Mesodermal cell (in vitro differentiated cells): ENCODE results near the gene PTPRH.

Source experiments
- H3K27ac ChIP-seq: 2 replicates; pipeline ENCODE4 v1.7.0; 2013; ENCODE audit warnings: mild to moderate bottlenecking, low read depth, low read length, moderate library complexity; ENCODE audit not compliant: severe bottlenecking
- H3K36me3 ChIP-seq: 2 replicates; pipeline ENCODE4 v1.7.1; 2013; ENCODE audit warnings: mild to moderate bottlenecking, low read length, moderate library complexity; ENCODE audit not compliant: control insufficient read depth, insufficient read depth
- H3K4me1 ChIP-seq: one replicate; pipeline ENCODE4 v1.7.1; 2013; ENCODE audit warnings: mild to moderate bottlenecking, low read length; ENCODE audit not compliant: insufficient read depth, control insufficient read depth, poor library complexity, severe bottlenecking
- H3K4me3 ChIP-seq: 2 replicates; pipeline ENCODE4 v1.7.0; 2013; ENCODE audit warnings: low read length, control low read depth, mild to moderate bottlenecking; ENCODE audit not compliant: insufficient read depth, poor library complexity, severe bottlenecking; ENCODE audit errors: extremely low read depth
- H3K9me3 ChIP-seq: 2 replicates; pipeline ENCODE4 v1.7.1; 2013; ENCODE audit warnings: mild to moderate bottlenecking, low read length, moderate library complexity; ENCODE audit not compliant: control insufficient read depth
- WGBS, 2 experiments: methylation state at CpG; one replicate each; pipeline ENCODE4 v1.1.5; 2013; ENCODE audit warnings: missing lambda C conversion rate in 2 of 2; ENCODE audit not compliant: insufficient coverage in 2 of 2; 5-methylcytosine and 5-hydroxymethylcytosine counted together

Gene PTPRH

GRCh38 chr19:55244004-55244680 lies 34.8 kb upstream of the PTPRH start:
- H3K4me1 ChIP-seq = peaks cover 7% of the 10 kb centered on the region
- H3K27ac ChIP-seq = no peak overlapping the region
- no peak overlapping the region for H3K4me3 ChIP-seq
- 98% methylated on average over 9 to 11 of the region's 12 CpGs for WGBS, 2 experiments
- H3K36me3 ChIP-seq = peaks cover 77% of the 10 kb centered on the region
- H3K9me3 ChIP-seq = no peaks in the 10 kb centered on the region

GRCh38 chr19:55242517-55242916 lies 33.2 kb upstream of the PTPRH start:
- Histone ChIP-seq H3K4me1 (no peaks in the 10 kb centered on the region), H3K27ac (no peak overlapping the region), H3K36me3 (peaks cover 93% of the 10 kb centered on the region), H3K9me3 (no peaks in the 10 kb centered on the region), H3K4me3 (no peak overlapping the region)
- 90 to 92% methylated on average over 6 to 7 of the region's 7 CpGs for WGBS, 2 experiments

DNA sequence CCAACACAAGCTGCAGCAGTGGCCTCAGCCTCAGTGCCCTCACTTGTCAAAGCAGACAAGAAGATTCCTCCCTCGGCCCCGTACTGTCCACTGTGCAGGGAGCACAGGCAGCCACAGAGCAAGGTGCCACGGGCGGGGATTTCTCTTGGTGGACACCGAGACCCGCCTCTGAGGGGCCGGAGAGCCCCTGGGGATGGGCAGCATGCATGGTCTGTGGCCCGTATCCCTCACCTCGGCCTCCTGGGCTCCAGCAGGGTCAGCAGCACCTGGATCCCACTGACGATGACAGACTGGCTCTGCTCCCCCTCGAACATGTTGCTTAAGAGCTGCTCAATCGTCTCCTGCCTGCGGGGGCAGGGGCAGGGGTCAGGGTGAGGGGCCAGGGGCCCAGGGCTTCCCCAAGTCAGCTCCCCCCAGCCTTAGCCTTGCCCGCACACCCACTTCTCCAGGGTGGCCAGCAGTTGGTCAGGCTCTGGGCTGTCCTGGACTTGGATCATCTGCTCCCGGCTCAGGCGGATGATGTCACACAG lies 32.7 kb upstream of the PTPRH start:
- Histone ChIP-seq H3K9me3 (no peaks in the 10 kb centered on the region), H3K4me1 (no peaks in the 10 kb centered on the region), H3K4me3 (no peak overlapping the region), H3K27ac (no peak overlapping the region), H3K36me3 (peaks cover 94% of the 10 kb centered on the region)
- WGBS, 2 experiments = 93 to 99% methylated on average over 10 to 16 of the region's 16 CpGs

GRCh38 chr19:55241143-55241934 lies 32.0 kb upstream of the PTPRH start:
- WGBS, 2 experiments = 97 to 98% methylated on average over 26 to 33 of the region's 37 CpGs
- peaks cover 94% of the 10 kb centered on the region for H3K36me3 ChIP-seq

DNA sequence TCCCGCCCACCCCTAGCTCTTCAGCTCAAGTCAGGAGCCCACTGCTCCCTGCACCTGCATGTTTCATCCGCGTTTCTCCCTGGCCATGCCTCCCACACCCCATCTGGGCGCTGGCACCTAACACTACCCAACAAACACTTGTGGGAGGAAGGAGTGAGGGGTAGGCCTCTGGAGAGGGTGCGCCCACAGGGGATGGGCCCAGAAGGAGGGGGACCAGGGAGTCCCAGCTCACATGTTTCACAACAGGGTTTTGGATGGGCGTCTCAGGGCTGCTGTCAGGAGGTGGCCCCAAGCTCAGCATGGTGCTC lies 31.4 kb upstream of the PTPRH start:
- peaks cover 94% of the 10 kb centered on the region for H3K36me3 ChIP-seq
- H3K27ac ChIP-seq = no peak overlapping the region
- H3K9me3 ChIP-seq = no peaks in the 10 kb centered on the region
- no peaks in the 10 kb centered on the region for H3K4me1 ChIP-seq
- WGBS, 2 experiments = 97 to 100% methylated on average over 2 to 3 of the region's 6 CpGs
- H3K4me3 ChIP-seq = no peak overlapping the region

More at GRCh38 chr19:55241143-55241934, 32.0 kb upstream of the PTPRH start:
- no peak overlapping the region for H3K4me3 ChIP-seq
- no peaks in the 10 kb centered on the region for H3K4me1 ChIP-seq
- H3K27ac ChIP-seq = no peak overlapping the region
- H3K9me3 ChIP-seq = no peaks in the 10 kb centered on the region

DNA sequence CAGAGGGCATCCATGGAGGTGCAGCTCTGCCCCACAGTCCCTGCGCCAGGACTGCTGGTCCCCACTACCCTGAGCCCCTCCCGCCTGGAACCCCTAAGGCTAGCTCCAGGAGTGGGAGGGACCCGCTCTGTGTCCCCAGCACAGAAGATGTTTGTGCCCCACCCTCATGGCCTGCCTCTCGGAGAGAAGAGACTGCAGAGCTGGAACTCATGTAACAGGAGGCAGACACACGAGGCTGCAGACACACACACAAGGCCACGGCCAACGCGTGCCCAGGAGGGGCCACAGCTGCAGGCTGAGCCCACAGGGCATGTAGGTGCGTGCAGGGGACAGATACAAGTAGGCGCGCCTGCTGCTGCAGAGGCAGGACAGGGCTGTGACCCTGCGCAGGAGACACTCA lies 29.7 kb upstream of the PTPRH start:
- WGBS, 2 experiments = 96 to 98% methylated on average over 11 to 12 of the region's 12 CpGs
- no peaks in the 10 kb centered on the region for H3K9me3 ChIP-seq
- H3K36me3 ChIP-seq = peaks cover 91% of the 10 kb centered on the region
- H3K27ac ChIP-seq = no peak overlapping the region
- H3K4me1 ChIP-seq = no peaks in the 10 kb centered on the region
- H3K4me3 ChIP-seq = no peak overlapping the region

GRCh38 chr19:55238030-55238429 lies 28.7 kb upstream of the PTPRH start:
- no peak overlapping the region for H3K27ac ChIP-seq
- WGBS, 2 experiments = 96 to 99% methylated on average over 8 of the region's 8 CpGs
- no peaks in the 10 kb centered on the region for H3K4me1 ChIP-seq
- H3K4me3 ChIP-seq = no peak overlapping the region
- H3K9me3 ChIP-seq = no peaks in the 10 kb centered on the region
- peaks cover 92% of the 10 kb centered on the region for H3K36me3 ChIP-seq

DNA sequence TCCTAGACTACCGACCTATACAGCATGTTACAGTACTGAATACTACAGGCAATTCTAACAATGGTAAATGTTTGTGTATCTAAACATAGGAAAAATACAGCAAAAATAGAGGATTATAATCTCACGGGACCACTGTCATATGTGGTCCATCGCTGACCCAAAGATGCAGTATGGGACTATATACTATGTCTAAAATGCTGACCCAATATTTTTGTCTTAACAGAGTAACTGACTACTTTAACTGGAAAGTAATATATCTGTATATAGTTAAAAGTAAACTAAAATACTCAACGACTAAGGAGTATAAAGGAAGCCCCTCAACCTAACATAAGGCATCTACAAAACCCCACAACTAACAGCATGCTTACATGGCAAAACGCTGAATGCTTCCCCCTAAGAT lies 23.7 kb upstream of the PTPRH start:
- Histone ChIP-seq H3K27ac (no peak overlapping the region), H3K4me1 (no peaks in the 10 kb centered on the region), H3K9me3 (no peaks in the 10 kb centered on the region), H3K36me3 (peaks cover 84% of the 10 kb centered on the region), H3K4me3 (no peak overlapping the region)
- 80% methylated on average over 2 of the region's 5 CpGs; no CpG with 5 or more reads in 1 of the 2 experiments for WGBS, 2 experiments

- no peaks in the 10 kb centered on the region for H3K4me1 ChIP-seq
- no peaks in the 10 kb centered on the region for H3K9me3 ChIP-seq
- WGBS, 2 experiments = 93 to 95% methylated on average over 4 to 12 of the region's 12 CpGs
- H3K36me3 ChIP-seq = peaks cover 78% of the 10 kb centered on the region
- no peak overlapping the region for H3K27ac ChIP-seq
- no peak overlapping the region for H3K4me3 ChIP-seq
Observed at GRCh38 chr19:55232286-55232602, 22.9 kb upstream of the PTPRH start.

DNA sequence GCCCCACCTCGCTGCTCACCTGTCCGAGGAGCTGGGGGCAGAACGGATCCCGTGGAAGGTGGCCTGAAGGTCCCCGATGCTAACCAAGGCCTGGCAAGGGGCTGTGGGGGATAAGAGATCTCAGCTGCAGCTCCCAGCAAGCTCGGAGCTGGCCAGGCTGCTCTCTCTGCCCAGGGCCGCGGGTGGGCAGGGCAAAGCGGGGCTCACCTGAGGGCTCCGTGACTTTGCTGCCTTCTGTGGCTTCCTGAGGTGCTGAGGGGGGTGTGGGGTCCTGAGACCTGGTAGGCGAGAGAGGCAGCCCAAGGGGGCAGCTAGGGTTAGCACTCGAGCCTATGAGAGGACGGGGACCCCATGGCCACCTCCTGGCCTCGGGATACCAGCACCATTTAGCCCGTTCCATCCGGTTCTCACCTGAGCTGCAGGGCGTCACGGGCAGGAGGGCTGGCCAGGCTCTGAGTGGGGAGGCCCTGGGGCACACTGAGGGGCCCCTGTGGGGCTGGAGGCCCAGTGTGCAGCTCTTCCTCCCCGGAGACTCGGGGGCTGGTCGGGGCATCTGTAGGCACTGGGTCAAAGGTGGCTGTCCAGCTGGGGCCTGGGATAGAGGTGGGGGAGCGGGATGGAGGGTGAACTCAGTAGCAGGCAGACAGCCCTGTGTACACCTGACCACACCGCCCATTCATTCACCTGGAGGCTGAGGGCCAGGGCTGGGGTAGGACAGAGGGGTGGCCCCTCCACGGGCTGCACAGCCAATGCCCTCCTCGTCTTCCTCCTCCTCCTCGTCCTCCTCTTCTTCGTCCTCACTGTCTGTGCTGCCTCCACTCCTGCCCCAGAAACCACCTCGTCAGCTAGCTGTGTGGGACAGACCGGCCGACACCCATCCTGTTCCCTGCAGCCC lies 22.3 kb upstream of the PTPRH start:
- Histone ChIP-seq H3K36me3 (peaks cover 78% of the 10 kb centered on the region), H3K9me3 (no peaks in the 10 kb centered on the region), H3K4me1 (no peaks in the 10 kb centered on the region), H3K27ac (no peak overlapping the region), H3K4me3 (no peak overlapping the region)
- 94 to 96% methylated on average over 26 to 28 of the region's 30 CpGs for WGBS, 2 experiments
